ENCODE measurements around the gene PDLIM1. TPM values are rescaled to one million over a fixed set of nuclear protein-coding genes. Genes with fewer than 3 reads are reported as not detected.

Gene PDLIM1
- total and polyA plus RNA-seq, 10 of the 15 experiments (the other 5 are each of a cell fraction or from before 2014, with no cell fraction given): 95.7 to 714 (median 309) TPM

- no peak for TF ChIP-seq GABPA (IDR thresholded peaks at IDR 0.05; ENCODE audit: low read depth)
- peak; percentile 38; the same call in 1 of the 2 replicates for TF ChIP-seq CHD2 (IDR thresholded peaks at IDR 0.05; ENCODE audit: borderline replicate concordance, low read depth, low read length)
- peak; percentile 97 for TF ChIP-seq ZNF687 (IDR thresholded peaks at IDR 0.05)
- TF ChIP-seq PAX8 (IDR thresholded peaks at IDR 0.05): no peak
- peak in 1 of 2 experiments; percentile 42; a peak in 1 of 4 replicates for TF ChIP-seq ETV6 (conservative IDR thresholded peaks at IDR 0.05 in 1 of 2, IDR thresholded peaks at IDR 0.05 in 1 of 2; ENCODE audit: borderline replicate concordance in 1 of 2, low read depth in 1 of 2)
- TF ChIP-seq POLR2A (IDR thresholded peaks at IDR 0.05; ENCODE audit: low read depth, low read length): peak; percentile 91
- TF ChIP-seq NR2F1 (conservative IDR thresholded peaks at IDR 0.05): peak; percentile 79
- TF ChIP-seq POLR2AphosphoS5 (IDR thresholded peaks at IDR 0.05; ENCODE audit: low read length): peak; percentile 93
- TF ChIP-seq CUX1 (IDR thresholded peaks at IDR 0.05; ENCODE audit: insufficient replicate concordance, low read depth, low read length): no peak
- TF ChIP-seq NBN (IDR thresholded peaks at IDR 0.05): peak; percentile 84
- TF ChIP-seq MEF2A (IDR thresholded peaks at IDR 0.05; ENCODE audit: insufficient read depth, low read depth, low read length): peak; percentile 73; the same call in 1 of the 2 replicates
- peak; percentile 97 for TF ChIP-seq MLLT1 (IDR thresholded peaks at IDR 0.05)
- TF ChIP-seq NFIC (IDR thresholded peaks at IDR 0.05; ENCODE audit: low read depth, low read length): no peak
- no peak for TF ChIP-seq NFYB (IDR thresholded peaks at IDR 0.05; ENCODE audit: insufficient read depth, low read depth, low read length)
- TF ChIP-seq ZNF217 (IDR thresholded peaks at IDR 0.05): no peak
- peak; percentile 65; the same call in 1 of the 2 replicates for TF ChIP-seq IRF4 (IDR thresholded peaks at IDR 0.05; ENCODE audit: low read depth, low read length)
- TF ChIP-seq ATF7 (IDR thresholded peaks at IDR 0.05; ENCODE audit: low read depth): 0 out of 2 replicates have a peak, but pooled peaks have one; percentile 32
- TF ChIP-seq CBX5 (IDR thresholded peaks at IDR 0.05; ENCODE audit: low read depth): no peak
- no peak for TF ChIP-seq FOS (IDR thresholded peaks at IDR 0.05; ENCODE audit: borderline replicate concordance, extremely low read depth, insufficient read length)
- TF ChIP-seq RBBP5 (conservative IDR thresholded peaks at IDR 0.05): no peak
- TF ChIP-seq POLR2AphosphoS2 (IDR thresholded peaks at IDR 0.05; ENCODE audit: low read depth, low read length): peak; percentile 95
Observed at GRCh38 chr10:95295031-95295755, 4.4 kb upstream of the PDLIM1 start (continued).

Data from GM12878 (cell line).